GM19099 (cell line): ENCODE measurements around the gene ASPM.

ENCODE experiments used
- POLR2A ChIP-seq: IDR thresholded peaks from 3 replicates; pipeline ENCODE4 v1.6.1; 2011; ENCODE audit warnings: low read depth; ENCODE audit not compliant: insufficient read length; ENCODE audit errors: extremely low read depth

Gene ASPM

DNA sequence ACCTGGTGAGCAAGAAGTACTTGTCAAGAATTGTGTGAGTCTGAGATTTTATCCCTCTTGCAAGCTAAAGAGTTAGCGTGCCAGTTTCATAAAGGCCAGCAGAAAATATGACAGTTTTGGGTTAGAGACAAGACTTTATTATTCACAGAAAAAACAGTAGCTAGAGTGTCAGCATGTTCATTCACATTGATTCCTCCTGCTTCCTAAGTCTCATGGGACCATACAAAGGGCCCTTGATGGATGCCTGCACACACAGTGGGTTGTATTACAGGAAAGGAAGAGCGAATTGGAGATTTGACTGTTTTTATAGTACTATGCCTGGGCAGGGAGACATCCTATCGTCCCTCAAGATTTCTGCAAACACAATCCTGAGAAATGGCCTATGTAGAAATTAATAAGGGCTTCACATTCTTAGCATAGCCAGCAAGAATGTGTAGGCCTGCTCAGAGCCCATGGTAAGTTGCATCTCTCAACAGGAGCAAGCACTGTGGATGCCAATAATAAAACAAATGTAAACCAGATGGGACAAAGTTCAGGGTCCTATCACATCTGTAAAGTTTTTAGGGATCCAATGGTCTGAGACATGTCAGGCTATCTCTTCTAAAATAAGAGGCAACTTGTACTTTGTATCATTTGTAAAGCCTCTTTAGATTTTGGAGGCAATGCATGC, 4.0 kb upstream of the ASPM start:
- no peak for TF ChIP-seq POLR2A

DNA sequence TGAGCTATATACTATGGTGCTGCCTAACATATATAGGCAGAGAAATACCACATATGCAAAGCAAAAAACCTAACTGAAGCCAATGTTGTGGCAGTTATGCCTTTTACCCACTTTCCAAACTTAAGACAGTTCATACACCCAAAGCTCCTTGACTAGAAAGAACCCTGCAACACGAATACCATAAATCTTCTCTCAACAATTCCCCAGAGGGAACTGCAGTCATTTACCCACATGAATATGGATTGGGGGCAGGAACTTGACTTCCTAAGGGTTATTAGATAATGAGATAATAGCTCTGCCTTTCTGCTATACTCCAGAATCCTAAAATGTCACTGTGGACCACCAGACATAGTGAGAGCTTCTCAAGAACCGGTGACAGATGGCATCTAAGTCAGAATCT, 2.9 kb upstream of the ASPM start:
- no peak for TF ChIP-seq POLR2A

DNA sequence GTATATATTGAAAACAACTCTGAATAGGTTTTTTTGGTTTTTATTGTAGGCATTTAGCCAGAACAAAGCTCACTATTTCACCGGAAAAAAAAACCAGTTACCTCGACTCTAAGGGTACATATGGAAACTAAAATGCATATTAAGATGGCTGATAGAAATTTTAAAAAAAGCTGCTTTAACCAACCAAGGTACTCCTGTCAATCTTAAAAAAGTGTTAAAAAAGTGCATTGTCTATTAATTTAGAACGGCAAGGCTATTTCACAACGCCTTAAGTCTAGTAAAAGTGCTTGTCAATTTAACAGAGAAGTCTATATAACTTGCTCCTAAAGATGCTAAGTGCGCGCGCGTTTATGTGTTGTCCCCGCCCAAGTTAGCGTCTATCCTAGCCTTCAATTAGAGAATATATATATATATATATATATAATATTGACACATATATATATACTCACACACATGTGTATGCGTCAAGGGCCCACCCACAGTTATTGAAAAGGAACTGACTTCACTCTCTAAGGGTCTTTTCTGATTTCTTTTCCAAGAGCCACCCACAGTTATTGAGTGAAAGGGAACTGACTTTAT, 934 bp downstream of the ASPM start:
- TF ChIP-seq POLR2A, result no peak

DNA sequence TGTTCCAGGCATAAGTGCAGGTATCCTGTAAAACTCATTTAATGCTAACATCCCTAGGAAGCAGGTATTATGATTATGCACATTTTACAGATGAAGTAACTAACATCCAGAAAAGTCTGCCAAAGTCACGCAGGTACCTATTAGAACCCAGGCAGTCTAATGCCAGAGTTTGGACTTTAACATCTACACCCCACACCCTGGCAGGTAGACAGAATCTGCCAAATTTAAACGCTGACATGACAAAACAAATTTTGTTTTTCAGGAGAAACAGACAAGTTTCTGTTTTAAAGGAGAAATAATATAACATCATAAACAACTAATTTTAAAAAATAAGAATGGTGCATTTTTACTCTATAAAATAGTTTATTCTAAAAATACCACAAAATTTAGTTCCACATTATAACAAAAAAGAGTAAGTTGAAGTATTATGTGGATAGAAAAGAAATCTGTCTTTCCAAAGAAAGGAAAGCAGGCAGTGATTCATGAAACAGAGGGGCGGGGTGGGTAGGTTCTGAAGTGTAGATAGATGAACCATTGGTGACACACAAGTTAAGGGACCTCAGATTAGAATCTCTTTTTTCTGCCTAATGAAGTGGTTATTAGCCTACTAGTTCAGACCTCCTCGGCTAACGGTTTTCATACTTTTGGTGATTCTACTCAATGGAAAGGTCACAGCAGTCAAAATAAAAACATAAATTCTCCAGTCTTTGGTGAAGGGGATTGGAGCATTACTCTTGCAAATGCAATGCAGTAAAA, 1.7 kb downstream of the ASPM start:
- TF ChIP-seq POLR2A, result no peak

DNA sequence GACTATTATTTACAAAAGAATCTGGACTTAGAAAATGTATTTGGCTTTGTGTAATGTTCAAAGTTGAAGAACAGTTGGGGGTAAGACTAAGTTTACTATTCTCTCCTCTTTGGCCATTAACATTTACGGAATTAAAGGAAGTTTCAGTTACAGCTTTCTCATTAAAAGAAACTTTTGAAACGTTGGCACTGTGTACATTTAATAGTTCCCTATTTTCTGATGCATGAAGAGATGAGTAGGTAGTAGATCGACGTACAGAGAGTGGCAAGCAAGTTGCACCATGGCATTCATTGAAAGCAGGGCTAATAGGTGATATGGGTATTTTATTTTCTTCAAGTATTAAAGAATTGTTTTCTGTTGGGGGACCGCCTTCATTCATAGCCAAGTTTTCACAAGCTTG, 3.2 kb downstream of the ASPM start:
- no peak for TF ChIP-seq POLR2A

DNA sequence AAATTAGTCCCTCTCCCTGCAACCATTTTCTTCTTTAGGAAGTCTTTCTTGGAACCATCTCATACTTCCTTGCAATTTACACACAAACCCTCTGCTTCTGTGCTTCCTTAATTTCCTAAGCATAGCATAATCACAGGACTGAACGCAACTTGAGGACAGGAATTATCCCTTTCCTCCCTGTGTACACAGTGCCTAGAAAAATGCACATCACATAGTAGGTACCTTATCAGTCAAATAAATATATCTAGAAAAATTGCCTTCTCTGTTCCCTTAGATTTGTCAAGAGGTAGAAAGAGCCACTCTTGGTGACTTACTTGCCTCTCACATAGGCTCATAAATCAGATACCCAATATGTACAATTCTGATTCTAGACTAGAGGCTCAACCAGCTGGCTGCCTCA, 4.9 kb downstream of the ASPM start:
- no peak for TF ChIP-seq POLR2A

DNA sequence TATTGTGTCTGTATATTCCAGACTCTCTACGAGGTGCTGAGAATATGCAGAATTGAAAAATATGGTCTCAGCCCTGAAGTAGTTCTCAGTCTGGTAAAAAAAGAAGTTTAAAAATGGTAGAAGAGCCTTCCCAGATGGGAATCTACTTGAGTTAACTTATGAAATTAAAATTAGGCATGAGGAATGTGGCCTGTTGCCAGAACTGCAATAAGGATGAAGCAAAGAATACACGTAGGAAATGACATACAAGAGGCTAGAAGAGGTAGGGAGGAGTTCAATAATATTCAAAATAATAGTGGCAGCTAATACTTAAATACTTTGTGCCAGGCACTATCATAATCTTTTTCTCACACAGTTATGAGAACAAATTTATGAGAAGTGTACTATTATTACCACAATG, 6.3 kb downstream of the ASPM start:
- TF ChIP-seq POLR2A, result no peak

DNA sequence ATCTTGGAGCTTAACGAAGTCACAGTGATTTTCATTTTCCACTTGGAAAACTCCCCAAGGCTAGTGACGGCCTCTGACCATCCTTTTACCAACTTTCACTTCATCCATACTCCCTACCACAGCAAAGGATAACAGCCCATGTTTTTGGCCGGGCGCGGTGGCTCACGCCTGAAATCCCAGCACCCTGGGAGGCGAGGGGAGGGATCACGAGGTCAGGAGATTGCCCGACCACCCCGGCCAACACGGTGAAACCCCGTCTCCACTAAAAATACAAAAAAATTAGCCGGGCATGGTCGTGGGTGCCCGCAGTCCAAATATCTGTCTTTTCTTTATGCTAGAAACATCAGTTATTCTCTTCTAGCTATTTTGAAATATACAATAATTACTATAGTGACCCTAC, 7.3 kb downstream of the ASPM start:
- no peak for TF ChIP-seq POLR2A

DNA sequence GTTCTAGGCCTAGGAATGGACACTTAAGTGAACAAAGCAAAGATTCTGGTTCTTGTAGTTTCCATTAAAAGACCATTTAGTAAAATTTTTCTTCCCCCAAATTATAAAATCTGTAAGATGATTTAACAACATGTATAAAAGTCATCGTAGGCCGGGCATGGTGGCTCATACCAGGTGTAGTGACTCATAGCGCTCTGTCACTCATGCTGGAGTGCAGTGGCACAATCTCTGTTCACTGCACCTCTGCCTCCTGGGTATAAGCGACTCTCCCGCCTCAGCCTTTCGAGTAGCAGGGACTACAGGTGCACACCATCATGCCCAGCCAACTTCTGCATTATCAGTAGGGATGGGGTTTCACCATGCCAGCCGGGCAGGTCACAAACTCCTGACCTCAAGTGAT, 9.1 kb downstream of the ASPM start:
- no peak for TF ChIP-seq POLR2A

DNA sequence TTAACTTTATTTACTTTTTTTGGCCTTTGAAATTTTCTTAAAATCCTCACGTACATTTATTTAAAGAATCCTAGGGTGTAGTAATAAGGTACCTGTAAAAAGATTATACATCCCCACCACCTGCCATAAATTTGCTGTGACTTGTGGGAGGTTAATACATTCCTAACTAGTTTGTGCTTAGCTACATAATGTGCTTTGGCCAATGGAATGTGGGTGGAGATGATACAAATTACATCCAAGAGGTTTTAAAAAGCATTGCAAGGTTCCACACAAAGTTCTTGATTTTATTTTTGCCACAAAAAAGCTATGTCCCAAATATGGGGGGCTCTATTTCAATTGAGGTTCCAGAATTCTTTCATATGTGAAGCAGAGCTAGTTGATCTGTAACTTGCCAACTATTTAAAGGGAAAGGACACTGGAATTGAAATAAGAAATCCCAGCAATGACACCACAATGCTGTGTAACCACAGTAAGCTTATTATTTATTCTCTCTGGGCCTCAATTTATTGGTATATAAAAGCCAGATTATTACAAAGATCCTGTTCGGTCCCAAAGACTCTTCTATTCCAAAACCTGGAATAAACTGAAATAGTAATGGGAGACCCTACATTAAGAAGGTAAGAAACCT, 15.7 kb downstream of the ASPM start:
- TF ChIP-seq POLR2A, result no peak

DNA sequence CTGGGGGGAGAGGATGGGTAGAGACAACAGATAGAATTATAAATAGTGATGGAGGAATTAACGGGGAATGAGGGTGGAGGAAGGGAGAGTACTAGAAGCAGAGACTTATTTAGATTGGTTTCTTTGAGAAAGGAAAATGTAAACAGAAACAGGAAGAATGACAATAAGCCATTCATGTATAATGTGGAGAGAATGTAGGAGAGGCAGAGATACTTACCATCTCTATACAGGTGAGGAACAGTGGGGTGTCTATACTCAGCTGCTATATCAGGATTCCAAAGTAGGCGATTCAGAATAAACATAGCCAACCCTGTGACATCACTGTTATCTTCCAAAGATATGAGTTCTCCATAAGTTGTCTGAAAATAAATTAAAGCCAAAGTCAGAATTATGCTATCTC, 16.8 kb downstream of the ASPM start:
- TF ChIP-seq POLR2A, result no peak

DNA sequence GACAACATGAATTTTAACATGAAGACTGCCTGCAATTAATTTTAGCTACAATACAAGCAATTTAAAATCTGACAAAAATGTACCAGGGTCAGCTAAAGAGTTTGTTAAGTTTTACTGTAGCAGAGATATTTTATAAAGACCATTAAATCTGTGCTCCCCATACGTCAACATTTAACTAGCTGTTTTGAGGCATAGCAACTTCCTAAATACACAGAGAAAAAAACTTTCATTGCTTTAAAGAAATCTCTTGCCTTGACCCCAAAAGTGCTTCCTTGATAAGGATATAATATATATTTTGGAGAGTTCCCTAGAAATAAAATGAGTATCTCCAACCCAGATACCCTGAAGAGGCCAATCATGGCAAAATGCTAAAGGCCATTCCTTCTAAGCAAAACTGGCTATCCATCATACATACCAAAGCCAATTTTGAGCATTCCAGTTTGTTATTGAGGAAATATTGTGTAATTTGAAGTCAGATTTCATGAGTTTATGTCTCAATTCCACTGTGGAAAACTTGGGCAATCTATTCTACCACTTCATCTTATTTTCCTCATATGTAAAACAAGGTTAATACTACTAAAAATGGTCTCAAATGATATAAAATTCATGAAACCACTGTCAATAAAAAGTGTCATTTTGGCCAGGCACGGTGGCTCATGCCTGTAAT, 19.1 kb downstream of the ASPM start:
- TF ChIP-seq POLR2A, result no peak

DNA sequence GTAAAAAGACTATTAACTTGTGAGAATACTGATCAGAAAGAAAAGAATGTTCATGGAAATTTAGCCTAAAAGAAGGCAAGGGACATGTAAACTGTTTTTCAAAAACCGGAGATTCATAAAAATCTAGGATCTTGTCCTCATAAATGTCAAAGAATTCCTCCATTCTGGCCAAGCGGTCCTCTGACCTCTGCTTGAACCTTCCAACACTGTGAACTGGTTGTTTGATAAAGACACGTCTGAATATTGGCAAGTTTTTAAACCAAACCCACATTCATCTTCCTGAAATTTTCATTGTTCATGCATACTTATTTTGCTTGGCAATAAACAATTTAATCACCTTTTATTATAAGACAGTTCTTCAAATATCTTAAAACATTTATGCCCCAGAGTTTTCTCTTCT, 19.8 kb downstream of the ASPM start:
- no peak for TF ChIP-seq POLR2A

DNA sequence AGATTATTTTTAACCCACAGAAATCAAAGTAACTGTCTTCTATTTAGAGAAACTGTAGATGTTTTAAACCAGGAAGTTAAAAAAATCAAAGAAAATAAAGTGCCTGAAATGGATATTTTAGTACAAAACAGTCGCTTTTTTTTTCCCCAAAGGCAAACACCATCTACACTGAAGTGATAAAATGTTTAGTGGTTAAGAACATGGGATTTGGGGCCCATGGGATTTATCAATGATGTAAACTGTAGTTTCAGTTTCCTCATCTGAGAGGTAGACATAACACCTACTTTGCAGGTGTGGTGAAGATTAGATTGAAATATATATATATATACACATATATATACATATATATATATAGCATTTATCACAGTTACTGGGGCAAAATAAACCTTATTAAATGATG, 22.1 kb downstream of the ASPM start:
- no peak for TF ChIP-seq POLR2A

DNA sequence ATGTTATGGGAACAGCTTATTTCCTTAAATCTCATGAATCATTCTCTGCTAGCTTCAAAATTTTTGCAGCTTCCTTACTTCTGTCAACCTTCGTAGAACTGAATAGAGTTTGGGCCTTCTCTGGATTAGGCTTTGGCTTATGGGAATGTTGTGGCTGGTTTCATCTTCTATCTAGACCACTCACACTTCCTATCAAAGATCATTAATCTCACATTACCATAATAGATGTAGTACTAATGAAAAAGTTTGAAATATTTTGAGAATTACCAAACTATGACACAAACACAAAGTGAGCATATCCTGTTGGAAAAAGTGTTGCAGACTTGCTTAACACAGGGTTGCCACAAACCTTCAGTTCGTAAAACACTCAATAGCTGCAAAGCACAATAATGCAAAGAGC, 30.3 kb downstream of the ASPM start:
- TF ChIP-seq POLR2A, result no peak

DNA sequence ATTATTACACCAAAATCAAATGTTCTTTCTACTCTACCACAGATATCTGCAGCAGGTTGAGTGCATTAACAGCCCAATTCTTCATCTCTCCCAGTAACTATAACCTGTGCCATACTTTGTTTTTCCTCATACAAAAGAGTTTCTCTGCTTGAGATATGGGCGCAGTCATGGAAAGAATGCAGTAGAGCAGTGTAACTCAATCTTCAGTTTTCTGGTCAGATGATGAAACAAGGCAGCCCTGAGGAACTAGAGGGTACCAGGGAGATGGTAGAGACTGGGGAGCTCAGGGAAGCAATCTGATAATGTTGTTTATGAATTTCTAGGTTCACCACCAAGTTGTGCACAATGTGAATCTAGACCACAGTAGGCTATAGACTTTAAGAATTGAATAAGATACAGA, 39.6 kb downstream of the ASPM start:
- no peak for TF ChIP-seq POLR2A

DNA sequence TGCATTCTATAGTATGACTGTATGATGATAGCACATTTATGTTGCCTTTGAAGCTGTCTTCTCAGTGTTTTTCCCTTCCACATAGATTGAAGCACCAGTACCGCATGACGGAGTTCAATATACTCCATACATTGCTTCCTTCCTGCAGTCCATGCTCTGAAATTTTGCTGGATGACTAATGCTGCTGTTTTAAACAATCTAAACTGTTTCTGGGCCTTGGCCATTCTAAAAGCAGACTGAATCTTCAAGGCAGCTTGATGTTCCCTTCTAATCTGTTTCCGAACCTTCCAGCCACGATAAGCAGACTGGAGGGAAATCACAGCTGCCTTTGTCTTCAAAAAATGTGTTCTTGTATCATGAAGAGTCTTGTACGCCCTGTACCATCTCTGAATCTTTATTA, 43.2 kb downstream of the ASPM start:
- no peak for TF ChIP-seq POLR2A
